Caco-2 (cell line): ENCODE measurements around the gene FAM221B. TPM values are rescaled to one million over a fixed set of nuclear protein-coding genes. Genes with fewer than 3 reads are reported as not detected.

ENCODE experiments used
- BruUV-seq: library from RNA; stranded (reverse); fragments of 400-500 nt; replicated peaks from 2 replicates; lab custom pipeline; 2021; lab: Mats Ljungman, UMichigan
- CTCF ChIA-PET: fragments of 300-600 bp; sonication (Branson Sonifier 250); formaldehyde crosslinking; loops from one replicate; lab custom pipeline; 2022; ENCODE audit warnings: antibody characterized with exemption; lab: Charles Lee
- POLR2A ChIA-PET: fragments of 300-600 bp; sonication (Branson Sonifier 250); formaldehyde crosslinking; loops from one replicate; lab custom pipeline; 2022; ENCODE audit warnings: antibody characterized with exemption; lab: Charles Lee
- DNase-seq, 2 experiments: peaks; one replicate each; pipeline versions ENCODE4 v3.0.0 to v3.0.0-alpha.2; 2020 to 2022
- H3K27me3 ChIP-seq: replicated peaks from 2 replicates; pipeline ENCODE4 v1.6.0; 2011; ENCODE audit warnings: low read length; ENCODE audit not compliant: control insufficient read depth, insufficient read depth
- H3K36me3 ChIP-seq: 2 replicates; pipeline ENCODE4 v1.5.1; 2011; ENCODE audit warnings: low read length; ENCODE audit not compliant: control insufficient read depth, insufficient read depth
- H3K4me1 ChIP-seq: fragments of 250-450 bp; sonication (Bioruptor Pico); 2 replicates; pipeline ENCODE4 v1.5.1; 2020; ENCODE audit warnings: mild to moderate bottlenecking
- H3K4me3 ChIP-seq: 2 replicates; pipeline ENCODE4 v1.5.1; 2011; ENCODE audit warnings: low read depth, mild to moderate bottlenecking, control low read depth, low read length
- H3K9me3 ChIP-seq: fragments of 250-450 bp; sonication (Bioruptor Pico); 2 replicates; pipeline ENCODE4 v1.5.1; 2020; ENCODE audit warnings: mild to moderate bottlenecking, moderate library complexity
- H3K27ac Mint-ChIP-seq: one replicate; pipeline ENCODE4 v1.8.0; 2022; ENCODE audit warnings: mixed read lengths; ENCODE audit not compliant: unreplicated experiment
- H3K27me3 Mint-ChIP-seq: one replicate; pipeline ENCODE4 v1.8.0; 2022; ENCODE audit warnings: mixed read lengths; ENCODE audit not compliant: insufficient read depth, unreplicated experiment
- H3K36me3 Mint-ChIP-seq: one replicate; pipeline ENCODE4 v1.8.0; 2022; ENCODE audit warnings: mild to moderate bottlenecking, mixed read lengths; ENCODE audit not compliant: insufficient read depth, unreplicated experiment
- H3K4me1 Mint-ChIP-seq: one replicate; pipeline ENCODE4 v1.8.0; 2022; ENCODE audit warnings: low read depth, mixed read lengths; ENCODE audit not compliant: unreplicated experiment
- H3K4me3 Mint-ChIP-seq: one replicate; pipeline ENCODE4 v1.8.0; 2022; ENCODE audit warnings: mild to moderate bottlenecking, moderate library complexity, mixed read lengths; ENCODE audit not compliant: unreplicated experiment
- H3K9me3 Mint-ChIP-seq: one replicate; pipeline ENCODE4 v1.8.0; 2022; ENCODE audit warnings: mixed read lengths; ENCODE audit not compliant: unreplicated experiment
- CTCF ChIP-seq, 2 experiments: fragments of 200-600 bp in 1 of 2; IDR thresholded peaks; 1 replicate in 1 of 2; 2 replicates in 1 of 2; pipeline versions ENCODE4 v1.5.1 to v1.8.0; 2011 to 2022; ENCODE audit warnings: antibody characterized with exemption in 1 of 2, control low read depth in 1 of 2, inconsistent platforms in 1 of 2, low read depth in 1 of 2, low read length in 1 of 2, mild to moderate bottlenecking in 1 of 2, moderate library complexity in 1 of 2; ENCODE audit not compliant: insufficient read depth in 1 of 2, severe bottlenecking in 1 of 2, unreplicated experiment in 1 of 2
- intact Hi-C: fragments of 100-400 bp; cut with micrococcal nuclease; formaldehyde crosslinking; loops from one replicate; pipeline ENCODE4 v1.10.0; 2022; ENCODE audit not compliant: unreplicated experiment
- total RNA-seq: library from RNA; stranded (reverse); gene quantifications from 2 replicates; pipeline ENCODE4 v1.2.3, GENCODE V29; 2022

Gene FAM221B
- total RNA-seq, 1 experiment from 2014 or later, result not detected

DNA sequence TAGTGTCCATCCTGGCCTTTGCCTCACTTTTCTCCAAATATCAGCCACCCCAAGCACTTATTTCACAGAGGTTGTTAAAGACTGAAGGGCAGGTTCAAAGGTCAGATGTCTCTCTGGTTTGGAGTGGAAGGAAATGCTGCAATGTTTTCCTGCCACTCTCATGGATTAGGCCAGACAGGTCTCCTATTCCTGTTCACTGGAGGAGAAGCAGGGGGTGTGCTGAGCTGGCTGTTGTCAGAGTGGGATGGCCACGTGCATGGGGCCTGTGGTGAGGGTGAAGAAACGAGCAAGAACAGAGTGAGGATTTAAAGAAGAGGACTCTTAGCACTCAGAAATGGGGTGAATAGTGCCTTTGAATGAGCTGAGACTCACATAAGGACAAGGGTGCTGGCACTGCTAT, 7.2 kb upstream of the FAM221B start:
- CTCF ChIA-PET, result interaction anchor here (0.9 to 2.1 kb wide), 6 partner anchors 10 to 70 kb away, joined by 3 to 8 read pairs (median 4); partner anchors contain the start of gene SPAG8
- Mint-ChIP-seq H3K4me1 (peaks cover 23% of the 10 kb centered on the region), H3K27ac (no peak overlapping the region), H3K36me3 (peaks cover 5% of the 10 kb centered on the region), H3K9me3 (no peaks in the 10 kb centered on the region), H3K4me3 (no peak overlapping the region), H3K27me3 (no peaks in the 10 kb centered on the region)
- Histone ChIP-seq H3K4me3 (no peak overlapping the region), H3K27me3 (no peaks in the 10 kb centered on the region), H3K4me1 (peaks cover 14% of the 10 kb centered on the region), H3K9me3 (no peaks in the 10 kb centered on the region), H3K36me3 (peaks cover 3% of the 10 kb centered on the region; the same call in 1 of the 2 replicates)
- no peak for TF ChIP-seq CTCF (IDR thresholded peaks at IDR 0.05; ENCODE audit: insufficient read depth in 1 of 2, low read depth in 1 of 2, low read length in 1 of 2, severe bottlenecking in 1 of 2, unreplicated experiment in 1 of 2)
- BruUV-seq, result no TSS peak
- intact Hi-C loops, result no loop called here
- POLR2A ChIA-PET, result no interaction called here
- DNase-seq, result peak in 1 of 2 experiments; percentile 12

DNA sequence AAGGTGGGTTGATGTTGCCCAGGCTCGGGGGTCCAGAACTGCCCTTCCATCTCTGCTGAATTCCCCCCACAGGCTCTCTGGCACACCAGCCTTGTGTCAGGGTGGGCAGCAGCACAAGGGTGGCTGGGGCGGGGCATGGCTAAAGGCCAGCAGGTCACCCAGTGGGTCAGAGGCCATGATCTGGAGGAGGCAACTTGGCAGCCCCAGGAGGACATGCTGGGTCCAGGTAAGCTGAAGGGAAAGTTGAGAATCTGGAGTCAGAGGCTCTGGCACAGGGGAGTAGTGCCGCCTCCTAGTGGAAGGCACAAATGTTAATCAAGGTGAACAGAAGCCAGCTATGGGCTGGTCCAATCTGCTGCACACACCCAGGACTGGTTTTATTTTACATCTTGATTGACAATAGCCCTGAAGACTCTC, 6.7 kb upstream of the FAM221B start:
- no peaks in the 10 kb centered on the region for H3K9me3 Mint-ChIP-seq
- ChIA-PET CTCF (interaction anchor here (0.9 to 2.1 kb wide), 6 partner anchors 9 to 70 kb away, joined by 3 to 8 read pairs (median 4); partner anchors contain the start of gene SPAG8), POLR2A (no interaction called here)
- H3K4me1 Mint-ChIP-seq, result peaks cover 18% of the 10 kb centered on the region
- Histone ChIP-seq H3K27me3 (no peaks in the 10 kb centered on the region), H3K36me3 (peaks cover 3% of the 10 kb centered on the region; the same call in 1 of the 2 replicates), H3K4me3 (no peak overlapping the region), H3K4me1 (peaks cover 14% of the 10 kb centered on the region), H3K9me3 (no peaks in the 10 kb centered on the region)
- TF ChIP-seq CTCF (IDR thresholded peaks at IDR 0.05; ENCODE audit: insufficient read depth in 1 of 2, low read depth in 1 of 2, low read length in 1 of 2, severe bottlenecking in 1 of 2, unreplicated experiment in 1 of 2), result no peak
- BruUV-seq, result no TSS peak
- peaks cover 7% of the 10 kb centered on the region for H3K36me3 Mint-ChIP-seq
- no peaks in the 10 kb centered on the region for H3K27me3 Mint-ChIP-seq
- H3K4me3 Mint-ChIP-seq, result no peak overlapping the region
- DNase-seq, result no peak
- intact Hi-C loops, result no loop called here
- no peak overlapping the region for H3K27ac Mint-ChIP-seq

GRCh38 chr9:35834260-35835215, 6.0 kb upstream of the FAM221B start:
- Mint-ChIP-seq H3K4me3 (no peak overlapping the region), H3K4me1 (peaks cover 22% of the 10 kb centered on the region), H3K36me3 (peaks cover 7% of the 10 kb centered on the region), H3K27ac (no peak overlapping the region), H3K9me3 (no peaks in the 10 kb centered on the region), H3K27me3 (no peaks in the 10 kb centered on the region)
- H3K4me3 ChIP-seq, result no peak overlapping the region
- H3K36me3 ChIP-seq, result peaks cover 3% of the 10 kb centered on the region; the same call in 1 of the 2 replicates
- H3K9me3 ChIP-seq, result no peaks in the 10 kb centered on the region
- no TSS peak for BruUV-seq
- POLR2A ChIA-PET, result no interaction called here
- CTCF ChIA-PET, result interaction anchor here (0.6 to 2.1 kb wide), 6 partner anchors 8 to 353 kb away, joined by 3 to 8 read pairs (median 4); no protein-coding TSS in a partner anchor
- TF ChIP-seq CTCF (IDR thresholded peaks at IDR 0.05; ENCODE audit: insufficient read depth in 1 of 2, low read depth in 1 of 2, low read length in 1 of 2, severe bottlenecking in 1 of 2, unreplicated experiment in 1 of 2), result no peak
- peaks cover 18% of the 10 kb centered on the region for H3K4me1 ChIP-seq
- no peaks in the 10 kb centered on the region for H3K27me3 ChIP-seq
- intact Hi-C loops, result no loop called here
- DNase-seq, result no peak
